Left ventricle myocardium superior (tissue), 1 donor: ENCODE measurements around the gene MUC4. TPM values are rescaled to one million over a fixed set of nuclear protein-coding genes. Genes with fewer than 3 reads are reported as not detected.
A peak's percentile ranks its signal among the peaks of the same experiment; 100 is the strongest.
"Not testable (repeated sequence)": the region's sequence is repeated elsewhere in the genome, so short reads cannot be mapped to it uniquely, and the experiment has no call there.

Source experiments
- ATAC-seq: fragments of 200-7000 bp; cut with Tn5 transposase; one replicate; pipeline ENCODE4 v1.9.1; 2020; ENCODE audit warnings: mild to moderate bottlenecking, moderate library complexity
- DNase-seq: peaks from one replicate; pipeline ENCODE4 v3.0.0-alpha.2; 2020
- intact Hi-C: fragments of 100-400 bp; cut with micrococcal nuclease; formaldehyde crosslinking; loops from one replicate; pipeline ENCODE4 v1.11.0; 2022
- total RNA-seq: library from RNA; stranded (reverse); fragmentation: NEBNext Ultra II Directional; extraction: Animal tissue kit (Norgen Biotek cat#: 25700); gene quantifications from one replicate; pipeline ENCODE4 v1.2.1, GENCODE V29; 2021
- donor health status: DM: no; HTN: yes; CAD: no; lungs with severe emphysema.

MUC4 gene
- total RNA-seq, 1 donor from 2014 or later = not detected

GRCh38 chr3:195711091-195711812 lies 100.5 kb downstream of the MUC4 start:
- DNase-seq, ATAC-seq, intact Hi-C loops: not testable (repeated sequence)

DNA sequence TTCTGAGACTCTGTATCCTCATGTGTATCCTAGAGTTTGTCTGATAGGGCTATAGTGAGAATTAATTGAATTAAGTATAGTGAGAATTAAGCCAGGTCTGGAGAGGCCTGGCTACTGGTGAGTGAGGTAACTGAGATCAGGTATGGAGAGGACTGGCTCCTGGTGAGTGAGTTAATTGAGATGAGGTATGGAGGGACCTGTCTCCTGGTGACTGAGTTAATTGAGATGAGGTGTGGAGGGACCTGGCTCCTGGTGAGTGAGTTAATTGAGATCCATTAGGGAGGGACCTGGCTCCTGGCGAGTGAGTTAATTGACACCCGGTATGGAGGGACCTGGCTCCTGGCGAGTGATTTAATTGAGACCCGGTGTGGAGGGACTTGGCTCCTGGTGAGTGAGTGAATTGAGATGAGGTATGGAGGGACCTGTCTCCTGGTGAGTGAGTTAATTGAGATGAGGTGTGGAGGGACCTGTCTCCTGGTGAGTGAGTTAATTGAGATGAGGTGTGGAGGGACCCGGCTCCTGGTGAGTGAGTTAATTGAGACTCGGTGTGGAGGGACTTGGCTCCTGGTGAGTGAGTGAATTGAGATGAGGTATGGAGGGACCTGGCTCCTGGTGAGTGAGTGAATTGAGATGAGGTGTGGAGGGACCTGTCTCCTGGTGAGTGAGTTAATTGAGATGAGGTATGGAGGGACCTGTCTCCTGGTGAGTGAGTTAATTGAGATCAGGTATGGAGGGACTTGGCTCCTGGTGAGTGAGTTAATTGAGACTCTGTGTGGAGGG lies 101.4 kb downstream of the MUC4 start:
- DNase-seq, intact Hi-C loops, ATAC-seq: not testable (repeated sequence)

GRCh38 chr3:195709676-195710085 lies 102.0 kb downstream of the MUC4 start:
- intact Hi-C loops = no loop called here
- DNase-seq = no peak
- no peak for ATAC-seq

- ATAC-seq (no peak), DNase-seq (no peak)
- intact Hi-C loops = no loop called here
These were observed 102.9 kb downstream of the MUC4 start for GRCh38 chr3:195708626-195709481.

DNA sequence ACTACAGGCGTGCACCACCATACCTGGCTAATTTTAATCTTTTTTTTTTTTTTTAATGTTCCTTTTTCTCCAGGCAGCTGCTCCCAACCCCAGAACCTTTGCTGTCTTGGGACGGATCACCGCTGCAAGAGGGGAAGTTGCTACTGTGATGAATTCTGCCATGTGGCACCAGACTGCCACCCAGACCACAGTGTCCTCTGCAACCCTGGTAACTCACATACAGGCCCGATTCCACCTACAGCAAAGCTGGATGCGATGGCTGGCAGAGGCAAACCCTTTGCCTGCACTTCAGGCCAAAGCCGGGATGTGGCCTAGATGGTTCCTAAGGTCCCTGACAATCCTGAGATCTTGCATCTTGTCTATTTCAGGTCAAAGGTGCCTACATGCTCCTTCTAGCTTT lies 103.7 kb downstream of the MUC4 start:
- intact Hi-C loops = no loop called here
- ATAC-seq (no peak), DNase-seq (no peak)

GRCh38 chr3:195705081-195705991 lies 106.4 kb downstream of the MUC4 start:
- intact Hi-C loops = no loop called here
- DNase-seq = no peak
- ATAC-seq = no peak

DNA sequence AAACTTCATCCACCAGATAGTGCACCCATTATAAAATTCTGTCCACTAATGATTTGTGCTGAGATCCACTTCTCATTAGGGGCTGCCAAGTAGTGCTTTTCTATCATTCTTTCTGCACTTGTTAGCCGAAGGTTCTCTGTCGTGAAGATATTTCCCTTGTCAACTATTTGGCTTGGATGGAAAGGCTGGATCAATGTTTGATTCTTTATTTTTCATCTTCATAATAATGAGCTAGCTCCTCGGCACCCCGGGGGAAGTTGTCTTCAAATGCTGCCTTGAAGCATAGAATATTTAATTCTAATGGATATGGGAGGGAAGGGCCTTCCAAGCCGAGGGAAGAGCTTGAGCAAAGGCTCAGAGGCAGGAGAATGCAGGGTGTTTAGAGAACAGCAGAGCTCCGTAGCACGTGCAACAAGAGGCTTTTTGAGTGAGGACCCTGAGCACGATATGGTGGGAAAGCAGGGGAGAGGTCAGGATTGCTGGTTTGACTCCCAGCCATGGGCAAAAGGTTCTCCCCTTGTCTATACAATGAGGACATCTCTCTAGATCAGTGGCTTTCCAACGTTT lies 107.2 kb downstream of the MUC4 start:
- DNase-seq (no peak), ATAC-seq (no peak)
- intact Hi-C loops = no loop called here

GRCh38 chr3:195703776-195704175 lies 108.0 kb downstream of the MUC4 start:
- ATAC-seq (no peak), DNase-seq (no peak)
- intact Hi-C loops = no loop called here

GRCh38 chr3:195701042-195701915 lies 110.5 kb downstream of the MUC4 start:
- ATAC-seq (no peak), DNase-seq (no peak)
- intact Hi-C loops = no loop called here

DNA sequence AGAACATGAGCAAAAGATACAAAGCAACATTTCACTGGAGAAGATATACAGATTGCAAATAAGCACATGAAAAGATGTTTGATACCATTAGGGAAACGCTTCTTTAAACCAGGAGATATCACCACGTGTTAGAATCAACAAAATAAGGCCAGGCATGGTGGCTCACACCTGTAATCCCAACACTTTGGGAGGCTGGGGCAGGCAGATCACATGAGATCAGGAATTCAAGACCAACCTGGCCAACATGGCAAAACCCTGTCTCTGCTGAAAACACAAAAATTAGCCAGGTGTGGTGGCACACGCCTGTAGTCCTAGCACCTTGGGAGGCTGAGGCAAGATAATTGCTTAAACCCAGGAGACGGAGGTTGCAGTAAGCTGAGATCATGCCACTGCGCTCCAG lies 111.4 kb downstream of the MUC4 start:
- intact Hi-C loops = no loop called here
- ATAC-seq (no peak), DNase-seq (no peak)

GRCh38 chr3:195699860-195700259 lies 111.9 kb downstream of the MUC4 start:
- DNase-seq = no peak
- intact Hi-C loops = no loop called here
- ATAC-seq = peak; percentile 6

DNA sequence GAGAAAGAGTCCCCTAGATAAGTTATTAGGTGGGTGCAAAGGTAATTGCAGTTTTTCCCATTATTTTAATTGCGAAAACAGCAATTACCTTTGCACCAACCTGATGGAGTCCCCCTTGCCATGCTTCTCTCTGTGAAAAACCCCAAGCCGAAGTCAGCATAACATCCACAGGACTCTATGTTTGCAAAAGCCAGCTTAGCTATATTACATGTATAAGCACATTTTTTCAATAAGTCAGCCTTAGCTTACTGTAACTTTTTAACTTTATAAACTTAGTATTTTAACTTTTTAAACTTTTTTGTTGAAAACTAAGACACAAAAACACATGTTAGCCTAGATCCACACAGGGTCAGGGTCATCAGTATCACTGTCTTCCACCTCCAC lies 112.3 kb downstream of the MUC4 start:
- DNase-seq (no peak), ATAC-seq (no peak)
- intact Hi-C loops = no loop called here

GRCh38 chr3:195698647-195699387 lies 112.9 kb downstream of the MUC4 start:
- intact Hi-C loops = no loop called here
- DNase-seq (no peak), ATAC-seq (no peak)

DNA sequence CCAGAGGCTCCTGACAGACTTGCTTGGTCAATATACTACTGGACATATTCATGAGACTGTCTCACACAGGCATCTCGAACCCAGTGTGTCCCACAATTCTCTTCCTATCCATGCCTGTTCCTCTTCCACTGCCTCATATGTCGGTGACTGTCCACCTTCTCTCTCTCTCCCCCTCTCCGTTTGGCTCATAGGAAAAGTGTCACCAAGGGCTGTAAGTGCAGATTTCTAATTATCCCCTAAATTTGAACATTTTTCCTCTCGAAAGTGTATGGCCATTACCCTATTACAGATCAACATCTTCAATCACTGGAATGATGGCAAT lies 113.4 kb downstream of the MUC4 start:
- ATAC-seq (no peak), DNase-seq (no peak)
- intact Hi-C loops = no loop called here

DNA sequence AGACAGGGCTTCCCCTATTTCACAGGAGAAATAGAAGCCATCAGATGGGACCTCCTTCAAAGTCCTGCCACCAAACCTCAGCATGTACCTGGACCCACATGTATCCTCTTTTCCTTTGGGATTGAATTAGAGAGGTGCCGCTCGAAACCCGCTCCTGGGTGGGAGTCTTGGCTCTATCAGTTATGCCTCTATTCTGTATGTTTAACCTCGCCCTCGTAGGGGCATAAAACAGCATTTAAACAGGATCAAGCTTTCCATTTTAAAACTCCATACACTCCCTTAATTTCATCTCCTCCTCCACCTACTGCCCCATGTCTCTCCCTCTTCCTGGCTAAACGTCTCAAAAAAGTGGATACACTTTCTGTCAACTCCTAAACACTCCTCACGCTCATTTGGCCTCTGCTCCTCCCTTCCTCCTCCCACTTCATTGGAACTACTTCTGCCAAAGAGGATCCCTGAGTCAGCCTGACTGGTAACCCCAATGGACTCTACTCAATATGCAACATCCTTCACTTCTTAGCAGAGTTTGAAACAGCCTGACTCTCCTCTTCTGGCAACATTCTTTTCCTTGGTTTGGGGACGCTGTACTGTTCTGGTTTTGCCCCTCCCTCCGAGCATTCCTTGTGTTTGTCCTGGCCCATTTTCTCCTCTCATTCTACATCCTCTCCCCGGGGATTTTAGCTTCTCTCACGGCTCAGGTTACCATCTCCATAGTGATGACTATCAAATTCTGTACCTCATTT lies 114.0 kb downstream of the MUC4 start:
- DNase-seq = no peak
- peak; percentile 40 for ATAC-seq
- intact Hi-C loops = no loop called here
